ENCODE measurements around the gene USP47.

- no peak for TF ChIP-seq CTCF (IDR thresholded peaks at IDR 0.05)
- TF ChIP-seq EZH2 (IDR thresholded peaks at IDR 0.05; ENCODE audit: borderline replicate concordance, insufficient read depth, low read depth, low read length, poor library complexity, severe bottlenecking), result no peak
These were observed 146.4 kb downstream of the USP47 start for GRCh38 chr11:11988099-11988651.
